HG02678 (cell line): ENCODE measurements around the gene PIK3C2A.

ENCODE experiments used
- ATAC-seq: cut with Tn5 transposase; IDR thresholded peaks from one replicate; pipeline ENCODE4 v1.9.1; 2021; ENCODE audit warnings: mild to moderate bottlenecking, moderate library complexity; ENCODE audit not compliant: unreplicated experiment

PIK3C2A gene

DNA sequence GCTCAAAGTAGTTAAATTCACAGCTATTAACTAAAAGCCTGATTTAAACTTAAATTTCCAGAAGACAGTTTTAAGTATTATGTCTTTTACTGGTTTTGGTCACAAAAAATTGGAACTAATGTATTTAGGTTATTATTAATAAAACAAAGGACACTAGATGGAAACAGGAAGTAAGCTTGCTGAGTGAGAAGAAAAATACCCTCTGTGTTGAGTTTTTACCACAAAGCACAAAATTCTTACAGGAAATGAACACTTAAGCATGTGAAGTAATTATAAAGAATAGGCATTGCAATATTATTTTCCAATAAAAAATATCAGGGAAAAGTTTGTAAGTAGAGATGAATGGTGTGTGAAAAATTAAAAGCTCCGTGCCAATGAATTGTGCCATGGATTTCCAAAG lies 46.3 kb downstream of the PIK3C2A start:
- ATAC-seq: no peak

DNA sequence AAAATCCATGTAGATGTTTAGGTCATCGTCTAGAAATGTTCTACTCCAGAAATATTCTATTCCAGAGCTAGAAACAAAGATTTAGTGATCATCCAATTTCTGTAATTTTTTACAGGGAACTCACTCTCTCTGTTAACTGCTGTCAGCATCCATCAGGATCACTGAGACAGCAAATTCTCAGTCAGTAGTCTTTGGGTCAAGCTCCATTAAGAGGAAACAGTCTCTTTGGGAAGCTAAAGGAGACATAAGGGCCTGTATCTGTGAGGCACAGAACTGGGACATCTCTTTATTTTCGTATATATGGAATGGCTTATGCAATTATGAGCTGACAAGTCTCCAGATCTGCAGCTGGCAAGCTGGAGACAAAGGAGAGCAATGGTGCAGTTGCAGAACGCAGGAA lies 48.3 kb downstream of the PIK3C2A start:
- ATAC-seq: no peak
